Measurements from ENCODE around the gene TBC1D3C. TPM values are rescaled to one million over a fixed set of nuclear protein-coding genes. Genes with fewer than 3 reads are reported as not detected.
"Not testable (repeated sequence)": the region's sequence is repeated elsewhere in the genome, so short reads cannot be mapped to it uniquely, and the experiment has no call there.

TBC1D3C gene
- total RNA-seq = not detected

GRCh38 chr17:38068534-38068933 lies at the start of gene TBC1D3C:
TBC1D3C (minus strand) TSS chr17:38068634; CDS start chr17:38067066, 1,568 bp downstream.
- DNase-seq = not testable (repeated sequence)

DNA sequence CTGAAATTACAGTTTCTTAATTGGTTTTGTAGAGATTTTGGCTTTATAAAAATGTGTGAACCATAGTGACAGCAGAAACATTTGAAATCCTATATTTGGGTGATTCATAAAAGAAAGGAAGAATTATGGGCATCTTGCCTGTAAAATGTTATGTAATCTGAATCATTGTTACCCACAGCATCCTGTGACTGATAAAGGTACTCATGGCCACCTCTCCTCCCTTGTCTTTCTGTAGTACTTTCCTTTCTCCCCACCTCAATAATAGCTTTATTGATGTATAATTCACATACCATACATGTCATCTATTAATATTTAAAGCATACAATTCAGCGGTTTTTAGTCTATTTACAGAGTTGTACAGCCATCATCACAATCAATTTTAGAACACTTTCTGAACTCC lies 30.8 kb upstream of the TBC1D3C start:
- DNase-seq = not testable (repeated sequence)

- DNase-seq = not testable (repeated sequence)
Measured at GRCh38 chr17:38094059-38094694, 25.7 kb upstream of the TBC1D3C start.

GRCh38 chr17:38088120-38088519 lies 19.7 kb upstream of the TBC1D3C start:
- not testable (repeated sequence) for DNase-seq

DNA sequence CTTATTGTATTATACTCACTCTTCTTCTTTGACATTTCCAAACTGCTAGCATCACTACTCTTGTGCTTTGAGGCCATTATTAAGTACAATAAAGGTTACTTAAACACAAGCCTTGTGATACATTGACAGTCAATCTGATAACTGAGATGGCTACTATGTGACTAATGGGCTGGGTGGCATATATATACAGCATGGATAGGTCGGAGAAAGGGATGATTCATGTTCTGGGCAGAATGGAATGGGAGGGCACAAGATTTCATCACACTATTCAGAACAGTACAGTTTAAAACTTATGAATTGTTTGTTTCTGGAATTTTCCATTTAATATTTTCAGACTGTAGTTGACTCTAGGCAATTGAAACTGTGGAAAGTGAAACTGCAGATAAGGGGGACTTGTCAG lies 18.9 kb upstream of the TBC1D3C start:
- not testable (repeated sequence) for DNase-seq

Measured in effector CD4-positive, alpha-beta T cell (primary cell).